ENCODE measurements around the gene DNM2. TPM values are rescaled to one million over a fixed set of nuclear protein-coding genes. Genes with fewer than 3 reads are reported as not detected.
A peak's percentile ranks its signal among the peaks of the same experiment; 100 is the strongest.

Gene DNM2
- total and polyA plus RNA-seq, 2 donors (not counting 1 experiment from before 2014, with no cell fraction given): 42.6 to 76.8 TPM

DNA sequence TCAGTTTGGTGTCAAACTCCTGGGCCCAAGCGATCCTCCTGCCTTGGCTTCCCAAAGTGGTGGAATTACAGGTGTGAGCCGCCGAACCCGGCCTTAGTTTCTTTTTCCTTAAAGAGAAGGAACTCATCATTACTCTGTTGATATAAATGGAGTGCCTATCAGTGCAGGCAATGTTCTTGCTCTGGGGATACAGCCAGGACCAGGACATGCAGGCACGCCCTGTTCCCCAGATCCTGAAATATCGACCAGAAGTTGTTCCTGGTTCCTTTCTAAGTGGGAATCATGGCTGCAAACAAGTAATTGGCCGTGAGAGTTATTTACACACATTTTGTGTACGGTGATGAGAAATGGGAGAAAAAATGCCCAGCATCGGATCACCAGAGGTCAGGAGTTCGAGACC is 8.4 kb downstream of the DNM2 start:
- peaks cover 2% of the 10 kb centered on the region for H4K20me1 ChIP-seq (ENCODE audit: control insufficient read depth, extremely low read depth, insufficient read depth, low read length)
- no peak for TF ChIP-seq EZH2 (IDR thresholded peaks at IDR 0.05; ENCODE audit: low read length, missing control alignments)
- TF ChIP-seq, protein P1, sequence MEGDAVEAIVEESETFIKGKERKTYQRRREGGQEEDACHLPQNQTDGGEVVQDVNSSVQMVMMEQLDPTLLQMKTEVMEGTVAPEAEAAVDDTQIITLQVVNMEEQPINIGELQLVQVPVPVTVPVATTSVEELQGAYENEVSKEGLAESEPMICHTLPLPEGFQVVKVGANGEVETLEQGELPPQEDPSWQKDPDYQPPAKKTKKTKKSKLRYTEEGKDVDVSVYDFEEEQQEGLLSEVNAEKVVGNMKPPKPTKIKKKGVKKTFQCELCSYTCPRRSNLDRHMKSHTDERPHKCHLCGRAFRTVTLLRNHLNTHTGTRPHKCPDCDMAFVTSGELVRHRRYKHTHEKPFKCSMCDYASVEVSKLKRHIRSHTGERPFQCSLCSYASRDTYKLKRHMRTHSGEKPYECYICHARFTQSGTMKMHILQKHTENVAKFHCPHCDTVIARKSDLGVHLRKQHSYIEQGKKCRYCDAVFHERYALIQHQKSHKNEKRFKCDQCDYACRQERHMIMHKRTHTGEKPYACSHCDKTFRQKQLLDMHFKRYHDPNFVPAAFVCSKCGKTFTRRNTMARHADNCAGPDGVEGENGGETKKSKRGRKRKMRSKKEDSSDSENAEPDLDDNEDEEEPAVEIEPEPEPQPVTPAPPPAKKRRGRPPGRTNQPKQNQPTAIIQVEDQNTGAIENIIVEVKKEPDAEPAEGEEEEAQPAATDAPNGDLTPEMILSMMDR (conservative IDR thresholded peaks at IDR 0.05 in 1 of 2, IDR thresholded peaks at IDR 0.05 in 1 of 2; ENCODE audit: low read depth in 1 of 2, low read length in 2 of 2): no peak
- no peak overlapping the region for H2AFZ ChIP-seq (ENCODE audit: low read length)
- DNase-seq (ENCODE audit: low read depth in 2 of 2): no peak
- H3K9me3 ChIP-seq (ENCODE audit: control insufficient read depth, insufficient read depth, low read depth, low read length): no peaks in the 10 kb centered on the region
- H3K79me2 ChIP-seq (ENCODE audit: control insufficient read depth, insufficient read depth, low read length): peaks cover 93% of the 10 kb centered on the region
- H3K27me3 ChIP-seq (ENCODE audit: control insufficient read depth, insufficient read depth, low read length): no peaks in the 10 kb centered on the region
- no peak overlapping the region for H3K27ac ChIP-seq (ENCODE audit: insufficient read depth, low read length)
- H3K4me1 ChIP-seq (ENCODE audit: control insufficient read depth, extremely low read depth, insufficient read depth, low read length): peaks cover 2% of the 10 kb centered on the region
- no peak overlapping the region for H3K9ac ChIP-seq (ENCODE audit: insufficient read depth, low read length)
- H3K4me3 ChIP-seq (replicated peaks in 1 of 4; ENCODE audit: control extremely low read depth in 1 of 4, insufficient read depth in 1 of 4, low read depth in 3 of 4, low read length in 4 of 4): no peak overlapping the region
- H3K36me3 ChIP-seq (ENCODE audit: control insufficient read depth, insufficient read depth, low read length): peaks cover 3% of the 10 kb centered on the region
- H3K4me2 ChIP-seq (ENCODE audit: extremely low read depth, insufficient read depth, low read length): no peak overlapping the region

DNA sequence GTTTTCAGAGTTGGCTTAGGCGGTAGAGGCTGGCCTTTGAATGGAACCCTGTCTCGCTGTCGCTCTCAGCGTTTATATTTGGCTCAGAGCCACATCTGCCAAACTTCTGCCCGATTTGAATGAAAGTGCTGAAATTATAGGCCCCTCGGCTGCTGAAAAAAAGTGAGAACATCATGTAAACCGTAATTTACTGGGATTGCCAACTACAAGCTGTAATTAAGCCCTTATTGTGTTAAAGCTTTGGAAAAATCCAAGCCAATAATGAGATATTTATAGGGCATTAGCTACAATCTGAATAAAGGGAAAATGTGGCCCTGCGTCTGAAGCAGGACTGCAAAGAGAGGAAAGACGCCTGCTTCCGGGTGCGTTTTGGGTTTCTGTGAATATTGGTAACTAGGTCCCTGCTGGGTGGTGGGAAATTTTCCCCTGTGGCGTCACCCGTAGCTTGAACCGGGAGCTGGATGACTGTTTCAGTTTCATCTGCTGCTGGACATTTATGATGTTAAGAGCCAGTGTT is 9.9 kb downstream of the DNM2 start:
- TF ChIP-seq, protein P1 (conservative IDR thresholded peaks at IDR 0.05 in 1 of 2, IDR thresholded peaks at IDR 0.05 in 1 of 2; ENCODE audit: low read depth in 1 of 2, low read length in 2 of 2): no peak
- TF ChIP-seq EZH2 (IDR thresholded peaks at IDR 0.05; ENCODE audit: low read length, missing control alignments): no peak
- Histone ChIP-seq H3K9me3 (ENCODE audit: control insufficient read depth, insufficient read depth, low read depth, low read length) (no peaks in the 10 kb centered on the region), H4K20me1 (ENCODE audit: control insufficient read depth, extremely low read depth, insufficient read depth, low read length) (peaks cover 2% of the 10 kb centered on the region), H3K79me2 (ENCODE audit: control insufficient read depth, insufficient read depth, low read length) (peaks cover 82% of the 10 kb centered on the region), H3K27ac (ENCODE audit: insufficient read depth, low read length) (peak overlapping the region; percentile 26), H3K9ac (ENCODE audit: insufficient read depth, low read length) (no peak overlapping the region), H3K4me1 (ENCODE audit: control insufficient read depth, extremely low read depth, insufficient read depth, low read length) (peaks cover 2% of the 10 kb centered on the region), H3K36me3 (ENCODE audit: control insufficient read depth, insufficient read depth, low read length) (peaks cover 3% of the 10 kb centered on the region), H3K4me2 (ENCODE audit: extremely low read depth, insufficient read depth, low read length) (no peak overlapping the region), H3K27me3 (ENCODE audit: control insufficient read depth, insufficient read depth, low read length) (no peaks in the 10 kb centered on the region), H3K4me3 (replicated peaks in 1 of 4; ENCODE audit: control extremely low read depth in 1 of 4, insufficient read depth in 1 of 4, low read depth in 3 of 4, low read length in 4 of 4) (no peak overlapping the region), H2AFZ (ENCODE audit: low read length) (no peak overlapping the region)
- DNase-seq (ENCODE audit: low read depth in 2 of 2): no peak

DNA sequence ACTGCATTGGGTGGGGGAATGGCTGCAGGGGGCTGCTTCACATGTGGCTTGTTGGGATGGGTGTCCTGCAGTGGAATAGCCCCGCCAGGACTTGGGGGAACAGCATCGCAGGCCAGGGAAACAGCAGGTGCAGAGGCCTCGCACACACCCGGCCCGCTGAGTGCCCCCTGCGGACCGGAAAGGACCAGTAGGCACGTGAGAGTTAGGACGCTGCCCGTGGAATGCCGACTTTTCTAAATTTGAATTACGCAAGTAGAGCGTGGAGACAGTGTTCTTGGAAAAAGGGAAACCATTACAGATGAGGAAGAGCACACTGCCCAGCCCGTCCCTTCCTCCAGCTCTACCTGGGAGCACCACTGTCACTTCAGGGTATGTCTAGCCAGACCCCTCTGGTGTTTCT is 11.5 kb downstream of the DNM2 start:
- Histone ChIP-seq H3K27ac (ENCODE audit: insufficient read depth, low read length) (no peak overlapping the region), H3K27me3 (ENCODE audit: control insufficient read depth, insufficient read depth, low read length) (no peaks in the 10 kb centered on the region), H3K4me3 (replicated peaks in 1 of 4; ENCODE audit: control extremely low read depth in 1 of 4, insufficient read depth in 1 of 4, low read depth in 3 of 4, low read length in 4 of 4) (no peak overlapping the region), H3K9me3 (ENCODE audit: control insufficient read depth, insufficient read depth, low read depth, low read length) (no peaks in the 10 kb centered on the region), H3K36me3 (ENCODE audit: control insufficient read depth, insufficient read depth, low read length) (peaks cover 3% of the 10 kb centered on the region), H2AFZ (ENCODE audit: low read length) (no peak overlapping the region), H3K79me2 (ENCODE audit: control insufficient read depth, insufficient read depth, low read length) (peaks cover 77% of the 10 kb centered on the region), H3K9ac (ENCODE audit: insufficient read depth, low read length) (no peak overlapping the region), H3K4me1 (ENCODE audit: control insufficient read depth, extremely low read depth, insufficient read depth, low read length) (peaks cover 2% of the 10 kb centered on the region), H3K4me2 (ENCODE audit: extremely low read depth, insufficient read depth, low read length) (no peak overlapping the region), H4K20me1 (ENCODE audit: control insufficient read depth, extremely low read depth, insufficient read depth, low read length) (peaks cover 2% of the 10 kb centered on the region)
- no peak for TF ChIP-seq EZH2 (IDR thresholded peaks at IDR 0.05; ENCODE audit: low read length, missing control alignments)
- TF ChIP-seq, protein P1 (conservative IDR thresholded peaks at IDR 0.05 in 1 of 2, IDR thresholded peaks at IDR 0.05 in 1 of 2; ENCODE audit: low read depth in 1 of 2, low read length in 2 of 2): no peak
- no peak for DNase-seq (ENCODE audit: low read depth in 2 of 2)

All from fibroblast of lung (primary cell).